IMR-90 (cell line): ENCODE results near the gene CYB5R2. TPM values are rescaled to one million over a fixed set of nuclear protein-coding genes. Genes with fewer than 3 reads are reported as not detected.

Experiments
- ATAC-seq: fragments of 200-7000 bp; cut with Tn5 transposase; 2 replicates; pipeline ENCODE4 v1.9.1; 2020; ENCODE audit warnings: low read depth, mild to moderate bottlenecking, moderate library complexity
- BruUV-seq: library from RNA; stranded (reverse); fragments of 400-500 nt; replicated peaks from 2 replicates; lab custom pipeline; 2021; lab: Mats Ljungman, UMichigan
- CTCF ChIA-PET: fragments of 300-600 bp; formaldehyde crosslinking; extraction: SDS; loops from one replicate; lab custom pipeline; 2021; ENCODE audit warnings: antibody characterized with exemption; lab: Yijun Ruan, JAX
- POLR2A ChIA-PET: fragments of 300-600 bp; sonication (Branson Sonifier 250); formaldehyde crosslinking; loops from one replicate; lab custom pipeline; 2022; ENCODE audit warnings: antibody characterized with exemption; ENCODE audit not compliant: unreplicated experiment; lab: Charles Lee
- DNase-seq: peaks from one replicate; pipeline ENCODE4 v3.0.0; 2013
- H2AFZ ChIP-seq: replicated peaks from 2 replicates; pipeline ENCODE3; 2013; ENCODE audit warnings: low read length, mild to moderate bottlenecking; ENCODE audit not compliant: poor library complexity
- H2AK5ac ChIP-seq: 2 replicates; pipeline ENCODE4 v1.6.1; 2013; ENCODE audit warnings: low read depth, low read length, inconsistent platforms
- H2AK9ac ChIP-seq: replicated peaks from 2 replicates; pipeline ENCODE3; 2013; ENCODE audit warnings: mild to moderate bottlenecking, low read depth, low read length, moderate library complexity; ENCODE audit not compliant: poor library complexity
- H2BK120ac ChIP-seq: 2 replicates; pipeline ENCODE4 v1.6.1; 2013; ENCODE audit warnings: low read depth, low read length, inconsistent platforms
- H2BK15ac ChIP-seq: 3 replicates; pipeline ENCODE4 v1.6.1; 2013; ENCODE audit warnings: low read depth, low read length, inconsistent platforms
- H2BK20ac ChIP-seq: 2 replicates; pipeline ENCODE4 v1.6.1; 2013; ENCODE audit warnings: low read depth, mild to moderate bottlenecking, inconsistent platforms, low read length, moderate library complexity
- H2BK5ac ChIP-seq: 2 replicates; pipeline ENCODE4 v1.6.1; 2013; ENCODE audit warnings: mild to moderate bottlenecking, low read depth, low read length, inconsistent platforms; ENCODE audit not compliant: poor library complexity, severe bottlenecking
- H3K14ac ChIP-seq: replicated peaks from 2 replicates; pipeline ENCODE4 v1.6.1; 2013; ENCODE audit warnings: low read depth, low read length, inconsistent platforms
- H3K18ac ChIP-seq: 2 replicates; pipeline ENCODE4 v1.6.1; 2013; ENCODE audit warnings: low read depth, low read length, control low read depth
- H3K23ac ChIP-seq: 2 replicates; pipeline ENCODE4 v1.6.1; 2013; ENCODE audit warnings: low read depth, low read length, inconsistent platforms
- H3K27ac ChIP-seq: 2 replicates; pipeline ENCODE4 v1.5.1; 2013; ENCODE audit warnings: mild to moderate bottlenecking, control low read depth, low read length; ENCODE audit not compliant: insufficient read depth
- H3K27me3 ChIP-seq: 2 replicates; pipeline ENCODE4 v1.6.1; 2013; ENCODE audit warnings: low read length; ENCODE audit not compliant: control insufficient read depth, insufficient read depth
- H3K36me3 ChIP-seq: 2 replicates; pipeline ENCODE4 v1.6.1; 2013; ENCODE audit warnings: low read length, mixed read lengths; ENCODE audit not compliant: control insufficient read depth, insufficient read depth
- H3K4ac ChIP-seq: 2 replicates; pipeline ENCODE4 v1.6.1; 2013; ENCODE audit warnings: low read depth, low read length, inconsistent platforms
- H3K4me1 ChIP-seq: 2 replicates; pipeline ENCODE4 v1.6.1; 2013; ENCODE audit warnings: low read length, mixed read lengths; ENCODE audit not compliant: control insufficient read depth, insufficient read depth
- H3K4me2 ChIP-seq: 2 replicates; pipeline ENCODE4 v1.6.1; 2013; ENCODE audit warnings: low read depth, mild to moderate bottlenecking, control low read depth, low read length, moderate library complexity
- H3K4me3 ChIP-seq: 2 replicates; pipeline ENCODE4 v1.5.1; 2013; ENCODE audit warnings: low read depth, mild to moderate bottlenecking, control low read depth, low read length, moderate library complexity; ENCODE audit not compliant: insufficient read depth
- H3K56ac ChIP-seq: 2 replicates; pipeline ENCODE4 v1.6.1; 2013; ENCODE audit warnings: low read length, inconsistent platforms; ENCODE audit not compliant: insufficient read depth; ENCODE audit errors: extremely low read depth
- H3K79me1 ChIP-seq, 2 experiments: 2 replicates each; pipeline ENCODE4 v1.6.1; 2013; ENCODE audit warnings: low read length in 2 of 2, inconsistent platforms in 1 of 2, low read depth in 1 of 2
- H3K9ac ChIP-seq: 2 replicates; pipeline ENCODE4 v1.6.1; 2013; ENCODE audit warnings: low read depth, low read length, control low read depth
- H3K9me1 ChIP-seq: 2 replicates; pipeline ENCODE4 v1.6.1; 2013; ENCODE audit warnings: low read length, inconsistent platforms; ENCODE audit not compliant: insufficient read depth
- H3K9me3 ChIP-seq: 2 replicates; pipeline ENCODE4 v1.6.1; 2013; ENCODE audit warnings: low read length; ENCODE audit not compliant: control insufficient read depth, insufficient read depth
- H4K20me1 ChIP-seq: 2 replicates; pipeline ENCODE4 v1.6.1; 2013; ENCODE audit warnings: low read length, inconsistent platforms; ENCODE audit not compliant: insufficient read depth
- H4K5ac ChIP-seq: 2 replicates; pipeline ENCODE4 v1.6.1; 2013; ENCODE audit warnings: mild to moderate bottlenecking, low read depth, low read length, control low read depth
- H4K8ac ChIP-seq, 2 experiments: 2 replicates each; pipeline ENCODE4 v1.6.1; 2013; ENCODE audit warnings: low read depth in 2 of 2, low read length in 2 of 2, control low read depth in 1 of 2, inconsistent platforms in 1 of 2
- H4K91ac ChIP-seq: 2 replicates; pipeline ENCODE4 v1.6.1; 2013; ENCODE audit warnings: low read depth, low read length, inconsistent platforms; ENCODE audit not compliant: insufficient read depth
- CHD1 ChIP-seq: IDR thresholded peaks from 2 replicates; pipeline ENCODE4 v1.6.1; 2012; ENCODE audit warnings: low read depth, low read length, improper control_type of control experiment
- FOS ChIP-seq: fragments of 150-350 bp; IDR thresholded peaks from 2 replicates; pipeline ENCODE4 v1.6.1; 2016; ENCODE audit warnings: low read depth, low read length
- MAZ ChIP-seq: IDR thresholded peaks from 2 replicates; pipeline ENCODE4 v1.6.1; 2012; ENCODE audit warnings: low read depth, mild to moderate bottlenecking, low read length, improper control_type of control experiment, moderate library complexity, borderline replicate concordance
- MXI1 ChIP-seq: IDR thresholded peaks from 2 replicates; pipeline ENCODE4 v1.6.1; 2012; ENCODE audit warnings: low read depth, mild to moderate bottlenecking, low read length, moderate library complexity, borderline replicate concordance
- NFE2L2 ChIP-seq: fragments of 150-350 bp; IDR thresholded peaks from 2 replicates; pipeline ENCODE4 v1.6.1; 2016; ENCODE audit warnings: low read depth, mild to moderate bottlenecking, low read length
- RCOR1 ChIP-seq: IDR thresholded peaks from 2 replicates; pipeline ENCODE4 v1.6.1; 2012; ENCODE audit warnings: mild to moderate bottlenecking, low read length, improper control_type of control experiment; ENCODE audit not compliant: insufficient replicate concordance
- RFX5 ChIP-seq: IDR thresholded peaks from 2 replicates; pipeline ENCODE4 v1.8.0; 2012; ENCODE audit warnings: low read depth, mild to moderate bottlenecking, low read length, moderate library complexity
- SMC3 ChIP-seq: fragments of 150-350 bp; IDR thresholded peaks from 2 replicates; pipeline ENCODE4 v1.6.1; 2016; ENCODE audit warnings: low read depth, mild to moderate bottlenecking, antibody characterized with exemption, low read length, moderate library complexity
- USF2 ChIP-seq: fragments of 150-350 bp; IDR thresholded peaks from 2 replicates; pipeline ENCODE4 v1.6.1; 2017; ENCODE audit warnings: mild to moderate bottlenecking, antibody characterized with exemption, low read length, low read depth
- WGBS, 2 experiments: methylation state at CpG; one replicate each; pipeline versions ENCODE4 v1.1.5 to v1.1.7; 2013; ENCODE audit warnings: missing lambda C conversion rate in 2 of 2; ENCODE audit not compliant: insufficient read length in 1 of 2; ENCODE audit errors: extremely low coverage in 2 of 2; 5-methylcytosine and 5-hydroxymethylcytosine counted together
- dilution Hi-C: fragments of 300-500 bp; cut with HindIII; formaldehyde crosslinking; loops from one replicate; pipeline ENCODE4 v1.14.3; 2018; ENCODE audit warnings: low sequenced_read_pairs; ENCODE audit not compliant: unreplicated experiment
- in situ Hi-C: fragments of 300-500 bp; cut with MboI; formaldehyde crosslinking; loops from 3 replicates; pipeline ENCODE4 v1.14.3; 2019; ENCODE audit warnings: low sequenced_read_pairs, inconsistent platforms, mixed read lengths
- intact Hi-C: fragments of 100-400 bp; cut with micrococcal nuclease; formaldehyde crosslinking; loops from 2 replicates; pipeline ENCODE4 v1.10.0; 2022
- polyA plus RNA-seq, 3 experiments: library from polyadenylated mRNA; depleted of rRNA; stranded (reverse); fragments of >200 nt; gene quantifications; 2 replicates each; pipeline ENCODE4 v1.2.3, GENCODE V29; 2012; ENCODE audit warnings: low replicate concordance in 1 of 3
- total RNA-seq: library from RNA; depleted of rRNA; stranded (reverse); fragments of >200 nt; gene quantifications from 2 replicates; pipeline ENCODE4 v1.2.3, GENCODE V29; 2012

Gene CYB5R2
- total and polyA plus RNA-seq, 2 of the 4 experiments (the other 2 are of a cell fraction) = 4.5 to 4.7 TPM

GRCh38 chr11:7671347-7672215 lies 1.7 kb downstream of the CYB5R2 start:
- Histone ChIP-seq H4K20me1 (no peaks in the 10 kb centered on the region), H4K5ac (no peak overlapping the region), H3K9me3 (no peaks in the 10 kb centered on the region), H4K91ac (no peak overlapping the region), H3K27ac (no peak overlapping the region), H2BK15ac (no peak overlapping the region), H3K23ac (no peak overlapping the region), H3K4ac (no peak overlapping the region), H3K4me1 (no peaks in the 10 kb centered on the region), H2BK20ac (no peak overlapping the region), H3K79me1 (no peaks in the 10 kb centered on the region), H3K18ac (no peak overlapping the region), H3K4me2 (no peak overlapping the region), H2BK120ac (no peak overlapping the region), H2AK5ac (no peak overlapping the region), H3K56ac (no peak overlapping the region), H4K8ac (no peak overlapping the region), H2AFZ (no peak overlapping the region), H3K14ac (no peak overlapping the region), H2BK5ac (no peak overlapping the region), H3K9ac (no peak overlapping the region), H3K27me3 (peaks cover 12% of the 10 kb centered on the region), H3K36me3 (no peaks in the 10 kb centered on the region), H3K9me1 (no peaks in the 10 kb centered on the region), H3K4me3 (no peak overlapping the region), H2AK9ac (no peak overlapping the region)
- DNase-seq (no peak), ATAC-seq (no peak)
- TF ChIP-seq USF2 = no peak
- no peak for TF ChIP-seq MXI1
- no peak for TF ChIP-seq FOS
- no peak for TF ChIP-seq RCOR1
- no peak for TF ChIP-seq CHD1
- TF ChIP-seq MAZ = no peak
- TF ChIP-seq RFX5 = no peak
- TF ChIP-seq SMC3 = no peak
- TF ChIP-seq NFE2L2 = no peak
- dilution Hi-C loops = no loop called here
- ChIA-PET CTCF (interaction anchor here (1.1 kb wide), 1 partner anchor 100 kb away, joined by 3 read pairs; no protein-coding TSS in a partner anchor), POLR2A (no interaction called here)
- BruUV-seq = no TSS peak
- intact Hi-C loops = loop anchor here (10.0 kb wide), 1 partner anchor 423 kb away; no protein-coding TSS in a partner anchor
- WGBS, 2 experiments = 70% methylated on average over 4 of the region's 10 CpGs; no CpG with 5 or more reads in 1 of the 2 experiments
- in situ Hi-C loops = no loop called here
